DMS153 (cell line): ENCODE measurements around the gene DAP.
A peak's percentile ranks its signal among the peaks of the same experiment; 100 is the strongest.

Source experiments
- DNase-seq: peaks from one replicate; lab custom pipeline; 2025; lab: John Stamatoyannopoulos, UW

Gene DAP

GRCh38 chr5:10709933-10710332, 51.1 kb downstream of the DAP start:
- DNase-seq = no peak

DNA sequence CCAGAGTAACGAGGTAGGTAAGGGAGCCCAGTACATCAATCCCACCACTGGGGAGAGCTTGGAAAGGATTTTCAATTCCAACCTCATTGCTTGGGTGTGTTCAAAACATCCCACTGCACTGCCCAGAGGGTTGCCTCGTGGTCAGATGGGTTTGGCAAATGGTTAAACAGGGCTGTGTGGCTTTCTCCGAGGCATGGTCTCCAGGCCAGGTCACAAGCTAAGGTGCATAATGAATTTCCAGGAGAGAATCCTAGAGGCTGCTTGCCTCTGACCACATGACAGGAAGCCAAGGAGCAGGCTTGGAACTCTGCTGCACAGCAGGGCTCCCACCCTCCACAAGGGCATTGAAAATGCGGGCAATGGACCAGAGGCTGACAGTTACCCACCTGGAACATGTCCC, 51.6 kb downstream of the DAP start:
- no peak for DNase-seq

GRCh38 chr5:10708189-10708944, 52.7 kb downstream of the DAP start:
- DNase-seq = no peak

GRCh38 chr5:10707198-10708142, 53.6 kb downstream of the DAP start:
- no peak for DNase-seq

DNA sequence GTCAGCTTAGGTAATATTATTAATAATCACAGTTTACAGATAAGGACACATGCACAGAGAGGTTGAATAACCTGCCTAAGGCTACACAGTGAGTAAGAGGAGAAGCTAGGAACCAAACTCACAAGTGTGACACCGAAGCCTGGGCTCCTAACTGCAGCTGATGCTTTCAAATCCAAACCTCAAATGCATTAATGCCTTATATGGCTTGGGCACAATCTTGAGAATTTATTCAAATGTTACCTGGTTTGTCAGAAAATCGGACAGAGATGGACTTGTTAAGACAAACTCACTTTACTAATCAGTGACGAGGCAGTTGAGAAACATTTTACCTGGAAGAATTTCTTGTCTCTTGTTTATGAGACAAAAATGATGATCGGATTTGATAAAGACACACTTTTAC, 54.7 kb downstream of the DAP start:
- DNase-seq = no peak

- no peak for DNase-seq
Observed at GRCh38 chr5:10705747-10706146, 55.3 kb downstream of the DAP start.

GRCh38 chr5:10704949-10705621, 55.9 kb downstream of the DAP start:
- DNase-seq = no peak

DNA sequence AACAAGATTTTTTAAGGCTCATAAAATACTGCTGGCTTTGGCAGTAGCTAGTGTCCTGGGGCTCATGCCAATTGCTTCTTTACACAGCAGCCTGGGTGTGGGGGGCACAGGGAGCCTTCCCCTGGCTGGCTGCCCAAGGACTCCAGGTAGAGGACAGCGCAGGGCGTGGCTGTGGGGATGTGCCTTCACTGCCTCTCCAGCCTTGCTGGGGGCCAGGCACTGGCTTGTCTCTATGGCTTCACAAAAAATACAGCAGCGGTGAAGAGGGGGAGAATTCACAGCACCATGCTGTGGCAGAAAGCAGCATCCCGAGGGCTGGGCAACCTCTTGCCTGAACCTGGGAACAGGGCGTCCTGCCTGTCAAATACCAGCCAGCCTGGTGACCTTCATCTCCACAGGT, 57.4 kb downstream of the DAP start:
- no peak for DNase-seq

GRCh38 chr5:10702911-10703491, 58.0 kb downstream of the DAP start:
- DNase-seq = no peak

GRCh38 chr5:10702040-10702629, 58.9 kb downstream of the DAP start:
- no peak for DNase-seq

DNA sequence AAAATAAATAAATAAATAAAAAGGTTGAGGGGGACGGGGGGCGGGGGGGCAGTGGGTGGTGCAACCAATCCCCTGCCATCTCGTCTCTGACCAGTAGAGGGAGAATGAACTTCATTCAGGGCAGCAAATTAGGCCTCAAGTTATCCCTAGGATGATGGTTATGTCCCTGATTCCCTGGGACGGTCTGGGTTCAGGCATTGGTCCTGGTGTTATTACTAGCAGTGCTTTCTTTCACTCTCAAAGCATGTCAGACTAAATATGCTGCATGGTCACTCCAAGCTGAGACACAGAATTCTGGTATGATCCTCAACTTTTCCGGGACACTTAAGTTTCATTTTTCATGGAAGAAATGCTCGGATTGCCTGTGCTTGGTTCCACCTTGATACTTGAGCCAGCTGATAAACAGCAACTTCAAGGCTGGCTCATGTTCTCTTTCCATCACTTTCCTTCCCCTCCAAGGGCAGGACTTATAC, 59.4 kb downstream of the DAP start:
- peak; percentile 17 for DNase-seq

GRCh38 chr5:10700516-10700915, 60.5 kb downstream of the DAP start:
- DNase-seq = no peak

DNA sequence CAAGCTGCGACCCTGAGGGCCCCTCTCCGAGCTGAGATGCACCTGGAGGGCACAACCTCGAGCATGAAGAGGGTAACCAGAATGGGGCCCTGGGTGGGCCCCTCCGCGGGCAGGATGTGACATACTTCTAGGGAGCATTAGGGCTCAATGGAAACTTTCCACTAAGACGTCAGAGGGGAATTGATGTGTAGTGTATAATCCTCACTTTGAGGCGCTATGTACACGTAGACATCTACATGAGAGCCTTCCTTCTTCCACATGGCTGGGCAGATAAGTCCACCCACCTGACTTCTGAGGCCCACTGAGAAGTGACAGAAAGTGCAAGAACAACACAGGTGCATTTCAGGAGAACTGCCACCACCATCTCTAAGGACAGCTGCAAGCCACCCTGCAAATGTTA, 61.0 kb downstream of the DAP start:
- no peak for DNase-seq

DNA sequence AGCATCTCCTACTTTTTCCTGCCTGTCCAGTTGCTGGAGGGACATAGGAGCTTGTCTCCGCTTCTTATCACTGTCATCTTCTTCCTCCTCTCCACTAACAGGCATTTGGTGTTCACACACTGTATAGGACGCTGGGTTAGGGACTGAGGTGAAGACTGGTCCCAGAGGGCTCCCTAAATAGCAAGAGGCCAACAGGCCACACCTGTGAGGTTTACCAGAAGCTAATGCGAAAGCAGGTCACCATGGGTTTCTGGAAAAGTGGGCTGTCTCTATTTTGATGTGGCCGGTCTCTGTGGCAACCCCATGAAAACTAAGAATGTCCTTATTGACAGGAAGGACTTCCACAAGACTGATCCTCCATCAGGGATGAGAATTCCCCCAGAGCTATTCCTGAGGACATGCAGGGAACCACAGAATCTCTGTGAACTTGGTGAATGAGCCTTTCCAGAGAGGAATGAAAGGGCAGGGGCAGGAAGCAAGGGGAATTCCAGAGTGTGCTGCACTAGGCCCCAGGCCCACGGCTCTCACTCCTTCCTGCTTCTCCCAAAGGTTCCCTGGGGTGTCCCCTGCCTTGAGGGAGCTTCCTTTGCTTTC, 61.7 kb downstream of the DAP start:
- no peak for DNase-seq

GRCh38 chr5:10695759-10696543, 65.1 kb downstream of the DAP start:
- no peak for DNase-seq

GRCh38 chr5:10695055-10695649, 65.9 kb downstream of the DAP start:
- DNase-seq = peak; percentile 70

DNA sequence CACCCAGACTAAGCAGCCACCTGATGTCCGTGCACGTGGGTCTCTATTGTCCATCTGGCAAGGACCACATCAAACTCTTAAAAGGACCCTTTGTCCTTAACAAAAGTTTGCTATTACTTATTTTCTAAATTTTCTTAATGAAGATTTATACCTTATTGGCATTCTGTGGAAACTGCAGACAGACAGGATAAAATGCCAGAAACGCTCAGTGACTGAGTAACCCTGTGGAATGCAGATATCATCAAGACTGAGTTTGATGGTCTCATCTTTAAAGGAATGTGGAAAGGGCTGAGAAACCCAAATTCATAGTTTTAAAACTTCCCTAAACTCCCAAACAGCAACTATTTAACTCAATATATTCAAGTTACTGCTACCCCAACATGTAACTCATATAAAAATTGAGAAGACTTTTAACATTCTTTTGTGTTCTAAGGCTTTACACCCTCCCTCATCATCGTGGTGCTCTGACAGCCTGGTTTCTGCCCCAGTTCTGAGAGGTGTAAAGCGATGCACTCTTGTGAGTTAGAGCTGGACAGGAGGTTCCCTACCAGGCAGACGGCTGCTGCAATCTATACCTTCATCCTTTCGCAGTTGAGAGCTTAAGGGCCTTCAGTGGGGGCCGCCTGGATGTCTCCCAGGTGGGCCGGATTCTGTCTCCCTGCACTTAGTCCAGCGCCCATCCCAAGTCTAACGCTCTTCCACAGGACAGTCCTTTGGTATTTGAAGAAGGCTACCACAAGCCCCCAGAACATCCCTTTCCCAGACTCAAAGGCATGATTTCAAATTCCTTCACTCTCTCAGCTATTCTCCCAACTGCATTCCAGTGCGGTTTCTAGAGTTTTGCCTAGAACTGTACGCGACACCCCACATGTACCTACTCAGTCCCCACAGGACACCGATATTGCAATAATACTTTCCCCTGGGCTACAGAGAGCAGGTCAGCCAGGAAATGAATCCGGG, 68.9 kb downstream of the DAP start:
- no peak for DNase-seq

DNA sequence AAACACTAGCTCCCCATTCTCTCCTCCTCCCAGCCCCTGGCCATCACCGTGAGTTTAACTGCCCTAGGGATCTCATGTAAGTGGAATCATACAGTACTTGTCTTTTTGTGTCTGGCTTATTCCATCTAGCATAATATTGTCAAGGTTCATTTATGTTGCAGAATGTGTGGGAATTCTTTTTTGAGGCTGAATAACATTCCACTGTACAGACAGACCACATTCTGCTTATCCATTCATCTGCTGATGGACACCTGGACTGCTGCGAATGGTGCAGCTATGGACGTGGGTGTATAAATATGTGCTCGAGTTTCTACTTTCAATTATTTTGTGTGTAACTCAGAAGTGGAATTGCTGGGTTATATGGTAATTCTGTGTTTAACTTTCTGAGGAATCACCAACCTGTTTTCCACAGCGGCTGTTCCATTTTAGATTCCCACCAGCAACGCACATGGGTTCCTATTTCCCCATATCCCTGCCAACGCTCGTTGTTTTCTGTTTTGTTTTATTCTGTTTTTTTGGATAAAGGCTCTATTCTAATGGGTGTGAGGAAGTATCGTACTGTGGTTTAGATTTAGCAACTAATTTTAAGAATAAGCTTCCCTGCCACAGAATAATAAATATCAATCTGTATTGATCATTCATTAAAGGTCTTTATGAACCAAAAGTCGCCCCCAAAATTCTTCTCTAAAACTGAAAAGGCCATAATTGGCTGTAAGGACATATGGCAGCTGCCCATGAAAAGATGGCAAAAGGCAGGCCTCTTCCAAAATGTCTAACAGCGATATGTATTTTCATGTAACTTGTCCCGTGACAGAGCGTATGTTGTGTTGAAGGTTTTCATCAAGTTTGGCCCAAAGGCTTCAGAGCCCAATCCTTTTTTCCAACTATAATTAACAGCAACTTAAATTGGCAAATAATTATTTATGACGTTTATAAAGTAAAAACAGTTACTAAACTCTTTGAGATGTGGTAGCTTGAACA, 70.3 kb downstream of the DAP start:
- DNase-seq = no peak
